ENCODE measurements around the gene CERS6.

CERS6 gene

DNA sequence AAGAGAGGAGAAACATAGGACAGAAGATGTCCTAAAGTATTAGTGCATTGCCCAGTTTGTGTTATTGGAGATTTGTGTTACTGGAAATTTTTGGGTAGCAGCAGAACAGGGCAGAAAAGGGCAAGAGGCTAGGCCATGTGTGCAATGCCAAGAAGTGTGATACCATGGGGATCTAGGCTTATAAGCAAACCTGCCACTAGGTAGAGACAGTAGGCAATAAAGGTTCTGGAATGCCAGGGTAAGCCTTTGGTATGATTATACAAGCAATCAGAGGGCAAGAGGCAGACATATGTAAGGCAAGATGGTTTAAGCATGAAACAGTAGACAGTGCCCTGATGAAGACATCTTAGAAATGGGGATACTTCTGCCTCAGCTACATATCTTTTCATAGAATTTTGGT lies 12.3 kb upstream of the CERS6 start:
- DNase-seq (ENCODE audit: low read depth) = no peak
- H3K4me3 ChIP-seq (ENCODE audit: low read depth, low read length) = no peak overlapping the region
- TF ChIP-seq, protein P1, sequence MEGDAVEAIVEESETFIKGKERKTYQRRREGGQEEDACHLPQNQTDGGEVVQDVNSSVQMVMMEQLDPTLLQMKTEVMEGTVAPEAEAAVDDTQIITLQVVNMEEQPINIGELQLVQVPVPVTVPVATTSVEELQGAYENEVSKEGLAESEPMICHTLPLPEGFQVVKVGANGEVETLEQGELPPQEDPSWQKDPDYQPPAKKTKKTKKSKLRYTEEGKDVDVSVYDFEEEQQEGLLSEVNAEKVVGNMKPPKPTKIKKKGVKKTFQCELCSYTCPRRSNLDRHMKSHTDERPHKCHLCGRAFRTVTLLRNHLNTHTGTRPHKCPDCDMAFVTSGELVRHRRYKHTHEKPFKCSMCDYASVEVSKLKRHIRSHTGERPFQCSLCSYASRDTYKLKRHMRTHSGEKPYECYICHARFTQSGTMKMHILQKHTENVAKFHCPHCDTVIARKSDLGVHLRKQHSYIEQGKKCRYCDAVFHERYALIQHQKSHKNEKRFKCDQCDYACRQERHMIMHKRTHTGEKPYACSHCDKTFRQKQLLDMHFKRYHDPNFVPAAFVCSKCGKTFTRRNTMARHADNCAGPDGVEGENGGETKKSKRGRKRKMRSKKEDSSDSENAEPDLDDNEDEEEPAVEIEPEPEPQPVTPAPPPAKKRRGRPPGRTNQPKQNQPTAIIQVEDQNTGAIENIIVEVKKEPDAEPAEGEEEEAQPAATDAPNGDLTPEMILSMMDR (conservative IDR thresholded peaks at IDR 0.05; ENCODE audit: low read depth, low read length) = no peak

DNA sequence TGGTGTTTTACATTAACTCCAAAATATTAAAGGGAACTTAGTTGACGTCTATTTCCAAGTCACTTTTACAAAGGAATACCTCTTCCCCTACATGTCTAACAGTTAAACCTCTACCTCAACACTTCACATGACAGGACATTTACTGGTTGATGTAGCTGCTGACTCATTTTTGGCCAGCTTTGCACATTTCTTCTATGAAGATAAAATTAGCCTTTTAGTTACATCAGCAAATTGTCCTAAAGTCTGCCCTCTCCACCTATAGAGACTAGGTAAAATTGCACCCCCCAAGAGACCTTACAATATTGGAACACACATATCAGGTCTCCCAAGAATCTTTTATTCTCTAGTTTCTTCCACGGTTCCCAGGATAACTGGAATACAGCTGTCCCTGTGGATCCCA lies 10.1 kb upstream of the CERS6 start:
- TF ChIP-seq, protein P1 (conservative IDR thresholded peaks at IDR 0.05; ENCODE audit: low read depth, low read length) = no peak
- no peak overlapping the region for H3K4me3 ChIP-seq (ENCODE audit: low read depth, low read length)
- DNase-seq (ENCODE audit: low read depth) = no peak

DNA sequence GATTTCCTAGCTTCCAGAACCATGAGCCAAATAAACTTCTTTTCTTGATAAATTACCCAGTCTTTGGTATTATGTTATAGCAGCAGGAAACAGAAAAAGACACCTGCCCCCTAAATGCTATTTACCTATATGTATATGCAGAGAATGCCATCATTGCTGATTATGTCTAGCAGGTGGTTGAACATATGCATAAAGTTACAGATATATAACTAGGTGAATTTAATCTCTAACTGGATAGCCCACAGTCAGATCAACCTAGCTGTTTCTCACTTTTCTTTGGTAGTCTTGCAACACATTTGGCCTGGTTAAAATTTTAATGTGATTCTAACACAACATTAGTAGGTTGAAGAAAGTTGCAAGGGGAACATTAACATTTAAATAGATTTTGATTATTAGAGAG lies 7.1 kb upstream of the CERS6 start:
- no peak overlapping the region for H3K4me3 ChIP-seq (ENCODE audit: low read depth, low read length)
- DNase-seq (ENCODE audit: low read depth) = no peak
- TF ChIP-seq, protein P1 (conservative IDR thresholded peaks at IDR 0.05; ENCODE audit: low read depth, low read length) = no peak

DNA sequence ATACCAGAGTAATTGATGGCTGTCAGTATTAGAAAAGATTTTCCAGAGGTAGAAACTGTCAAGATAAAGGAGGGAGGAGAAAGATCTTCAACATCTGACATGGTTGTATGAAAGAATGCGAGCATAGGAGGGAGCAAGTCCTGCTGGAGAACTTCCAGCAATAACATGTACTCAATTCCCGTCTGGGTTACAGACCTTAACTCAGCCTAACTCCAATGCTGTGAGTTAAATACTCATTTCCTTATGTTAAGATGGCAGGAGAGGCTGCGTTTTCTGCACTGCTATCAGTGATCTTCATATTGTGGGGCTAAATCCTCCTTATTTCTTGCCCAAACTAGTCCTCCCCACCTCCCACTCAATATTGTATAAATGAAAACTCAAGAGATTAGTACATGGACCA lies 6.7 kb upstream of the CERS6 start:
- TF ChIP-seq, protein P1 (conservative IDR thresholded peaks at IDR 0.05; ENCODE audit: low read depth, low read length) = peak; percentile 10
- no peak overlapping the region for H3K4me3 ChIP-seq (ENCODE audit: low read depth, low read length)
- DNase-seq (ENCODE audit: low read depth) = peak; percentile 89

DNA sequence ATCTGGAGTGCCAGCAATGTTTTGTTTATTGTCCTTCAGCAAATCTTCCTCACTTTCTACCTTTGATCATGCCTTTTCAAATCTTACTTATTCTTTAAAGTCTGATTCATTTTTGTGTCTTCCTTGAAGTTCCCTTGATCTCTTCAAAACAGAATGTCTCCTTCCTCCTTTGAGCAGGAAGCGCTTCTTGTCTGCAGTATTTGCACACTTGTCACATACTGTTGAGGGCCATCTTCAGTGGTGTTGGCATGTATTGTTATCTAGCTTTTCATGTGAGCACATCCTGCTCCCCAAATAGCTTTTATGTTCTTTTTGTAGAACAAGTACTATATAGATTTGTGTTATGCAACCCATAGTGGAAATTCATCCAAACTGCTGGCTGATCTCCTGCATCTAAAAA lies 5.9 kb upstream of the CERS6 start:
- no peak for DNase-seq (ENCODE audit: low read depth)
- no peak overlapping the region for H3K4me3 ChIP-seq (ENCODE audit: low read depth, low read length)
- TF ChIP-seq, protein P1 (conservative IDR thresholded peaks at IDR 0.05; ENCODE audit: low read depth, low read length) = no peak

DNA sequence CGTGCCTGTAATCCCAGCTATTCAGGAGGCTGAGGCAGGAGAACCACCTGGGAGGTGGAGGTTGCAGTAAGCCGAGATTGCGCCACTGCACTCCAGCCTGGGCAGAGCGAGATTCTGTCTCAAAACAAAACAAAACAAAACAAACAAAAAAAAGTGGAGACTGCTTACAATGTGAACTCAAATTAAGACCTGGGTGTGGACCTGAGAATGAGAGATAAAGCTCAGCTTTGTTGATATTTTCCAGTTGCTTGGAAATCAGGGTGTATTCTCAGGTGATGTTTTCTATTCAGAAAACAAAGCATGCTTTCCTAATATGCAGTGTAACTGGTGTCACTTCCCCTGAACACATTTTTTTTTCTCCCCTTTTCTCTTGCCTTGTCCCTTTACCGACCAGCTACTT lies 5.3 kb upstream of the CERS6 start:
- no peak overlapping the region for H3K4me3 ChIP-seq (ENCODE audit: low read depth, low read length)
- no peak for DNase-seq (ENCODE audit: low read depth)
- TF ChIP-seq, protein P1 (conservative IDR thresholded peaks at IDR 0.05; ENCODE audit: low read depth, low read length) = no peak

DNA sequence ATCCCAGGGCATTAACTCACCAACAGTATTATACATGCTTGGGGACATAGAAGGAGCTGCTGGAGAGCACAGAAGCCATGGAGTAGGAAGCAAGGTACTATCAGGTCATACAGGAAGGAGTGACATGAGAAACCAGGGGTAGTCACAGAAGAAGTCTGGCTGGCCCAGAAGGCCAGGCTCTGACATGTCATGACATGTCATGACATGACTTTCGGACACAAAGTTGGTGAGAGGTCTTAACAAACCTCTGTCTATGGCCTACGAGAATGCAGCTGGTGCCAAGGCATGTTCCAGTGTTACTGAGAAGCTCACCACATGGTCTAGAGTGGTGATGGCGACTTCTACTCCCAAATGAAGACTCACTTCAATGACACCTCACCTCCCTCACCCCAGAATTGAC lies 3.3 kb upstream of the CERS6 start:
- DNase-seq (ENCODE audit: low read depth) = no peak
- TF ChIP-seq, protein P1 (conservative IDR thresholded peaks at IDR 0.05; ENCODE audit: low read depth, low read length) = no peak
- H3K4me3 ChIP-seq (ENCODE audit: low read depth, low read length) = no peak overlapping the region

All from choroid plexus epithelial cell (primary cell).